CD4-positive, alpha-beta T cell treated with Interleukin-6 at 100 ng/mL for 8 hours (primary cell): Measurements from ENCODE around the gene LRRC41.
"Not testable (repeated sequence)": the region's sequence is repeated elsewhere in the genome, so short reads cannot be mapped to it uniquely, and the experiment has no call there.

ENCODE experiments used
- DNase-seq: peaks from one replicate; pipeline ENCODE4 v3.0.0-alpha.2; 2020; ENCODE audit warnings: mixed read lengths, low spot score

The LRRC41 gene

GRCh38 chr1:46325285-46326076 lies 22.1 kb upstream of the LRRC41 start:
- DNase-seq, result not testable (repeated sequence)

- DNase-seq, result not testable (repeated sequence)
These were observed 18.8 kb upstream of the LRRC41 start for GRCh38 chr1:46322191-46322590.

GRCh38 chr1:46319960-46320914 lies 16.8 kb upstream of the LRRC41 start:
- not testable (repeated sequence) for DNase-seq

GRCh38 chr1:46319301-46319700 lies 15.9 kb upstream of the LRRC41 start:
- not testable (repeated sequence) for DNase-seq

GRCh38 chr1:46317323-46317722 lies 13.9 kb upstream of the LRRC41 start:
- no peak for DNase-seq

- DNase-seq, result no peak
These were observed 12.4 kb upstream of the LRRC41 start for GRCh38 chr1:46315669-46316403.

- no peak for DNase-seq
These were observed 6.9 kb upstream of the LRRC41 start for GRCh38 chr1:46310321-46310720.

- no peak for DNase-seq
These were observed 6.2 kb upstream of the LRRC41 start for GRCh38 chr1:46309401-46310159.

- no peak for DNase-seq
These were observed 2.7 kb upstream of the LRRC41 start for GRCh38 chr1:46306159-46306530.

GRCh38 chr1:46303872-46304326 lies 483 bp upstream of the LRRC41 start:
- DNase-seq, result no peak

GRCh38 chr1:46302641-46303037 lies 777 bp downstream of the LRRC41 start:
- no peak for DNase-seq

- DNase-seq, result peak; percentile 35
These were observed 1.4 kb downstream of the LRRC41 start for GRCh38 chr1:46301808-46302640.

GRCh38 chr1:46301406-46301807 lies 2.0 kb downstream of the LRRC41 start:
- no peak for DNase-seq

- DNase-seq, result no peak
These were observed 2.6 kb downstream of the LRRC41 start for GRCh38 chr1:46300673-46301405.

GRCh38 chr1:46298387-46298786 lies 5.0 kb downstream of the LRRC41 start:
- no peak for DNase-seq

- DNase-seq, result no peak
These were observed 8.1 kb downstream of the LRRC41 start for GRCh38 chr1:46295306-46295705.

GRCh38 chr1:46289976-46290375 lies 13.4 kb downstream of the LRRC41 start:
- no peak for DNase-seq

- DNase-seq, result no peak
These were observed 14.3 kb downstream of the LRRC41 start for GRCh38 chr1:46289134-46289494.

- DNase-seq, result no peak
These were observed 14.8 kb downstream of the LRRC41 start for GRCh38 chr1:46288485-46289133.
